Keratinocyte (primary cell): ENCODE data around the gene TEX19. TPM values are rescaled to one million over a fixed set of nuclear protein-coding genes. Genes with fewer than 3 reads are reported as not detected.

ENCODE experiments used
- DNase-seq: peaks from one replicate; pipeline ENCODE4 v3.0.0-alpha.2; 2011; ENCODE audit warnings: low read depth, missing footprints, low spot score
- FAIRE-seq: peaks from 2 replicates; lab custom pipeline; 2011; peaks lifted over from hg19 to GRCh38; lab: Jason Lieb, UNC
- H2AFZ ChIP-seq: 2 replicates; pipeline ENCODE4 v1.6.0; 2012; ENCODE audit warnings: low read length, control low read depth, inconsistent platforms; ENCODE audit not compliant: control insufficient read depth
- H3K27ac ChIP-seq: 2 replicates; pipeline ENCODE4 v1.5.1; 2011; ENCODE audit warnings: low read length; ENCODE audit not compliant: control insufficient read depth, insufficient read depth
- H3K27me3 ChIP-seq: 3 replicates; pipeline ENCODE4 v1.6.0; 2011; ENCODE audit warnings: low read length; ENCODE audit not compliant: control insufficient read depth, insufficient read depth; ENCODE audit errors: extremely low read depth
- H3K36me3 ChIP-seq, 2 experiments: 2 replicates in 1 of 2; 3 replicates in 1 of 2; pipeline ENCODE4 v1.5.1; 2011; ENCODE audit warnings: low read length in 2 of 2, mild to moderate bottlenecking in 1 of 2; ENCODE audit not compliant: control insufficient read depth in 2 of 2, insufficient read depth in 2 of 2; ENCODE audit errors: extremely low read depth in 1 of 2
- H3K4me1 ChIP-seq: 3 replicates; pipeline ENCODE4 v1.5.1; 2011; ENCODE audit warnings: low read length; ENCODE audit not compliant: control insufficient read depth, insufficient read depth; ENCODE audit errors: extremely low read depth
- H3K4me2 ChIP-seq: 3 replicates; pipeline ENCODE4 v1.6.0; 2011; ENCODE audit warnings: low read depth, low read length; ENCODE audit not compliant: control insufficient read depth, insufficient read depth; ENCODE audit errors: extremely low read depth
- H3K4me3 ChIP-seq, 3 experiments: fragments of 200-600 bp in 1 of 3; sonication (generic) in 1 of 3; 2 replicates in 2 of 3; 3 replicates in 1 of 3; pipeline ENCODE4 v1.5.1; 2011 to 2016; ENCODE audit warnings: low read length in 3 of 3, mild to moderate bottlenecking in 3 of 3, control low read depth in 2 of 3, inconsistent platforms in 1 of 3, low read depth in 1 of 3, mixed read lengths in 1 of 3, mixed run types in 1 of 3, moderate library complexity in 1 of 3; ENCODE audit not compliant: control insufficient read depth in 2 of 3, insufficient read depth in 2 of 3; ENCODE audit errors: extremely low read depth in 1 of 3
- H3K79me2 ChIP-seq: 2 replicates; pipeline ENCODE4 v1.6.0; 2012; ENCODE audit warnings: low read length; ENCODE audit not compliant: control insufficient read depth, insufficient read depth
- H3K9ac ChIP-seq: 3 replicates; pipeline ENCODE4 v1.6.0; 2011; ENCODE audit warnings: low read length; ENCODE audit not compliant: control insufficient read depth, insufficient read depth; ENCODE audit errors: extremely low read depth
- H3K9me1 ChIP-seq: 3 replicates; pipeline ENCODE4 v1.6.0; 2011; ENCODE audit warnings: low read length; ENCODE audit not compliant: control insufficient read depth, insufficient read depth; ENCODE audit errors: extremely low read depth
- H3K9me3 ChIP-seq: 2 replicates; pipeline ENCODE4 v1.5.1; 2012; ENCODE audit warnings: low read depth, low read length; ENCODE audit not compliant: control insufficient read depth
- H4K20me1 ChIP-seq: 3 replicates; pipeline ENCODE4 v1.6.0; 2011; ENCODE audit warnings: low read length; ENCODE audit not compliant: control insufficient read depth, insufficient read depth; ENCODE audit errors: extremely low read depth
- CTCF ChIP-seq, 3 experiments: IDR thresholded peaks in 1 of 3; conservative IDR thresholded peaks in 1 of 3; optimal IDR thresholded peaks in 1 of 3; 2 replicates in 2 of 3; 3 replicates in 1 of 3; pipeline versions ENCODE3 to v1.5.1; 2011; ENCODE audit warnings: low read length in 3 of 3, mild to moderate bottlenecking in 3 of 3, moderate library complexity in 2 of 3, control low read depth in 1 of 3, inconsistent platforms in 1 of 3; ENCODE audit not compliant: insufficient read depth in 2 of 3; ENCODE audit errors: extremely low read depth in 1 of 3
- EZH2 ChIP-seq: IDR thresholded peaks from one replicate; pipeline ENCODE4 v1.6.1; 2012; ENCODE audit warnings: inconsistent platforms, mild to moderate bottlenecking, low read length, moderate library complexity
- dilution Hi-C: fragments of 300-500 bp; cut with MboI; formaldehyde crosslinking; loops from one replicate; pipeline ENCODE4 v1.7.0; 2020; ENCODE audit warnings: low sequenced_read_pairs; ENCODE audit not compliant: extremely low pct_ligation_motif_present
- polyA plus RNA-seq, 5 experiments: library from polyadenylated mRNA; depleted of rRNA in 3 of 5; stranded (reverse) in 3 of 5; stranded (forward) in 1 of 5; unstranded in 1 of 5; fragments of >200 nt; gene quantifications; 1 replicate in 1 of 5; 2 replicates in 3 of 5; 3 replicates in 1 of 5; pipeline versions ENCODE4 v1.2.1 to v1.2.3, GENCODE V29; 2011 to 2012; ENCODE audit warnings: missing spikeins in 2 of 5, low read depth in 1 of 5, low replicate concordance in 1 of 5

The TEX19 gene
- polyA plus RNA-seq, 1 donor (not counting 4 experiments of a cell fraction or from before 2014, with no cell fraction given), result not detected

- Histone ChIP-seq H2AFZ (no peak overlapping the region), H3K4me3 (no peak overlapping the region), H3K9ac (no peak overlapping the region), H3K27ac (no peak overlapping the region), H3K9me1 (no peaks in the 10 kb centered on the region), H3K36me3 (peaks cover 0 to 2% of the 10 kb centered on the region in 2 experiments), H3K4me1 (peaks cover 12% of the 10 kb centered on the region), H3K4me2 (peak overlapping the region; percentile 10), H4K20me1 (no peaks in the 10 kb centered on the region), H3K27me3 (peaks cover 44% of the 10 kb centered on the region), H3K9me3 (no peaks in the 10 kb centered on the region), H3K79me2 (no peaks in the 10 kb centered on the region)
- DNase-seq (no peak), FAIRE-seq (no peak)
- no peak for TF ChIP-seq CTCF (optimal IDR thresholded peaks at IDR 0.05 in 1 of 3, IDR thresholded peaks at IDR 0.05 in 1 of 3, conservative IDR thresholded peaks at IDR 0.05 in 1 of 3; ENCODE audit: extremely low read depth in 1 of 3, insufficient read depth in 2 of 3, low read length in 3 of 3)
- no peak for TF ChIP-seq EZH2
- dilution Hi-C loops, result no loop called here
Observed at GRCh38 chr17:82386881-82387704, 28.0 kb downstream of the TEX19 start.

DNA sequence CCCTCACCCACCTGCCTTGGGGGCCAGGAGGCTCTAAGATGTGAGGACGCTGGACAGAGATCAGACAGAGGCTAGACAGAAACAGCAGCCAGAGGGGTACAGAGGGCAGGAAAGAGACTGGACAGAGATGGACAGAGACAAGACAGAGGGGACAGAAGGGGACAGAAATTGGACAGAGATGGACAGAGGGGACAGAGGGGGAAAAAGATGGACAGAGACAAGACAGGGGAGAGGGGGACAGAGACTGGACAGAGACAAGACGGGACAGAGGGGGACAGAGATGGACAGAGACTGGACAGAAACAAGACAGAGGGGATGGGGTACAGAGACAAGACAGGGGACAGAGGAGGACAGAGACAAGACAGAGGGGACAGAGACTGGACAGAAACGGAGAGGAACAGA is 28.7 kb downstream of the TEX19 start:
- no peak for FAIRE-seq
- Histone ChIP-seq H3K27ac (no peak overlapping the region), H3K9me1 (no peaks in the 10 kb centered on the region), H3K9ac (no peak overlapping the region), H3K4me3 (no peak overlapping the region), H4K20me1 (no peaks in the 10 kb centered on the region), H3K4me1 (peaks cover 12% of the 10 kb centered on the region), H3K27me3 (peaks cover 40% of the 10 kb centered on the region), H3K36me3 (peaks cover 0 to 3% of the 10 kb centered on the region in 2 experiments), H3K4me2 (no peak overlapping the region), H3K9me3 (no peaks in the 10 kb centered on the region), H2AFZ (no peak overlapping the region), H3K79me2 (no peaks in the 10 kb centered on the region)
- dilution Hi-C loops, result no loop called here
- no peak for DNase-seq
- TF ChIP-seq EZH2 (no peak), CTCF (optimal IDR thresholded peaks at IDR 0.05 in 1 of 3, IDR thresholded peaks at IDR 0.05 in 1 of 3, conservative IDR thresholded peaks at IDR 0.05 in 1 of 3; ENCODE audit: extremely low read depth in 1 of 3, insufficient read depth in 2 of 3, low read length in 3 of 3) (no peak)
